HG03575 (cell line): Measurements from ENCODE around the gene PIK3R3.

Source experiments
- ATAC-seq: cut with Tn5 transposase; IDR thresholded peaks from one replicate; pipeline ENCODE4 v1.9.1; 2021; ENCODE audit not compliant: unreplicated experiment, insufficient number of reproducible peaks, low FRiP score; ENCODE audit errors: extremely low read depth

The PIK3R3 gene

DNA sequence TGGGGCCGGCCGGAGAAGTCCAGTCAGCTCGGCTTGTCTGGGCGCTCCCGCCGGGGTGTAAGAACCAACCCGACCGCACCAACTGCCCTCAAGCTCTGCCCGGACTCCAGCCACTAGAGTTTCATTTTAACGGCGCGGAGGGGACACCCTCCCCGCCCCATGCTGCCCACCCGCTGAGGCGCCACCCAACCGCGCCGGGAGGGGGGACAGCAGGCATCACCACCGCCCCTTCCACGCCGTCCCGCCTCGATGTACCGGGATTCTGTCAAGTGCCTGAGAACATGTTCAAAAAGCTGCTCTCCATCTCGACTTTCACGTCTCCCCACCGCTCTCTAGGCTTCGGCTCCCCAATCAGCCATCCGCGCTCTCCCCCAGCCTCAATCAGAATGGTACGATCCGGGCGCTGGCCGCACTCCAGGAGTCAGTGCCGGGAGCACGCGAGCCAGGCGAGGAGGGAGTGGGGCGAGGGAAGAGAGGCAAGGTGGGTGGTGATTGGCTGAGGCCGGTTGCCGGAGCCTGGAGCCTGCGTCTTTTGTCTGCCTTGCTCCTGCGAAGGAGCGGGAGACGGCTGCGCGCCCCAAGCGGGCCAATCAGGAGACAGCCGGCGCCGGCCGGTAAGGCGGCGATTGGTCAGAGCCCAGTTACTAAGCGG is at the start of gene PIK3R3:
PIK3R3 (minus strand) TSS at position 101 of the 652 bp plus-strand sequence. CDS start 677 bp downstream, outside the sequence.
- ATAC-seq: peak; percentile 50

DNA sequence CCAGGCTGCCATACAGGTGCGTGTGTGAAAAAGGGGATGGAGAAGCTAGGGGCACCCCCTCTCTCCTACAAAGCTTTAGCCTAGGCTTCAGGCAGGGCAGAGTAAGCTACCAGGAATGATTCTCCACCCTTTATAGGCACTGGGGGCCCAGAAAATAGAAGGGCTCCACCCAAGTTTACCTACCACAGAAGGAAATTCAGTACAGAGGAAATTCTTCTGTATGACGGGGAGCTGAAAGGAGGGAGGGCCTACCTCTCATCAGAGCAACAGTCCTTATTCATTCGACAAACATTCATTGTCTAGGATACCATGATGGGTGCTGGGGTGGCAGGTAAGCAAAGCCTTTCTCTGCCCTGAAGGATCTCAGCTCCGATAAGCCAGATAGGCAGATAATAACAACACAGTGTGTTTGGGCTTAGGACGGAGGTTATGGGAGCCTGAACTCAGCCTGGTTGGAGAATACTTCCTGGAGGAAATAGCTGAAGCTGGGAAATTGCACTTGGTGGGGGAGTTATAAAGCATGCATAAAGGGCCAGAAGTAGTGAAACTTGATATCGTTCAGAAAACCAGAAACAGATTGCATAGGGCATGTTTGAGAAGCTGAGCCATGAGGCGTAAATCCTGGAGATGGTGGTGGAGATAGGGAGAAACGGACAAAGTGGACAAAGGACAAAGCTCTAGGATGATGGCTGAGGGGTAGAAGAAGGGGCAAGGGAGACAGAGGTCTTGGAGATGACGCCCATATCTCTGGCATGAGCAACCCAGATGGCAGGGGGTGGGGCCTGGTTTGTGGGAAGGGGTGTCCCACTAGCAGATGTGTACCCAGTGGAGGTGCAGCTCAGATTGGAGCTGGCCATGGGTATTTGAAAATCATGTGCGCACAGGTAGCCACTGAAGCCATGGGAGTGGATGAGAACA is 49.2 kb upstream of the PIK3R3 start:
- no peak for ATAC-seq

DNA sequence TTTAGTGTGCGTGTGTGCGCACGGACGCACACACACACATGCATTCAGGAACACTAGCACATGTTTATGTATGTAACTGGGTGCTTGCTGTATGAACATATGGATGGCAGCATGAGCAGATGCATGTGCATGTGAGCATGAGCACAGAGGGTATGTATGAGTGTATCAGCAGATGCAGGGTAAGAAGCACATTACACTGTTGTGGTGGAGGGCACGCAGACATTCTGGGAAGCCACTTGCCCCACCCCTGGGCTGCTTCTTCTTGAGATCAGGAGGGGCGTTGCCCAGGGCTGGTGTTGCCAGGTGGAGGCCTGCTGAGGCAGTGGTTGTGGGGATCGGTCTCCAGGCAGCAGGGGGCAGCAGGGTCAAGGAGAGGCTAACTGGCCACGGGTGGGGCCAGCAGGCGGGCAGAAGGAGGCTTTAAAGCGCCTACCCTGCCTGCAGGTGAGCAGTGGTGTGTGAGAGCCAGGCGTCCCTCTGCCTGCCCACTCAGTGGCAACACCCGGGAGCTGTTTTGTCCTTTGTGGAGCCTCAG is 47.7 kb upstream of the PIK3R3 start:
- no peak for ATAC-seq

DNA sequence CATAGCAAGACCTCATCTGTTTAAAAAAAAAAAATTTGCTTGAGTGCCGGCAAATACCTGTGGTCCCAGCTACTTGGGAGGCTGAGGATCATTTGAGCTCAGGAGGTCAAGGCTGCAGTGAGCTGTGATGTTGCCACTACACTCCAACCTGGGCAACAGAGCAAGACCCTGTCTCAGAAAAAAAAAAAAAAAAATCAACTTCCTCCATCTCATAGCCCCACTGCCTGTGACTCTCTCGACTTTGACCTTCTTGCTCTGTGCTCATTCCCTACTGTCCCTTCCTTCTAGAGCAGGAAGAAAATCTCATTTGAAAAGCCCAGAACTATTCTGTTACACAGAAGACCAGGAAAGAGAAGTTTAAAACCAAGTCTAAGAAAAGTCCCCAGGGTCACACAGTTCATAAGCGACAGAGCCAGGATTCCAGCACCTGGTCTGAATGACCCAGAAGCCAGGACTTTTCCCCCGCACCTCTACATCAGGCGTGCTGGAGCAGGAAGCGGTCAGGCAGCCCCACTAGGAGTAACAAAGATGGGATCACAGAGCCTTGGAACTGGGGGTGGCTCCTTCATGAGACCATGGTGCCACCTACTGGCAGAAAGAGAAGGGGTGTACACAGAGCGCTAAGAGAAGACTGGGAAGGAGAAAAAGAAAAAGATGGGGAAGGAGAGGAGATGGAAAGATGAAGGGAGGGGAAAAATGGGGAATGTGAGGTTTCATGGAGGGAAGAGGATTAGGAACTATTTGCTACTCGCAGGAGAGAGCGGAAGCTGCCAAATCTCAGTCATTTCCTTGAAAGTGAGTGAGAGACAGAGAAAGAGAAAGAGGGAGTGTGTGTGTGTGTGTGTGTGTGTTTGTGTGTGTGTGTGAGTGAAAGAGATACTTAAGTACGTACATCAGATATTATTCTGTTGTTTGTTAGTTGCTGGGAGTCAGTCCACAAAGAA is 47.0 kb upstream of the PIK3R3 start:
- ATAC-seq: no peak

DNA sequence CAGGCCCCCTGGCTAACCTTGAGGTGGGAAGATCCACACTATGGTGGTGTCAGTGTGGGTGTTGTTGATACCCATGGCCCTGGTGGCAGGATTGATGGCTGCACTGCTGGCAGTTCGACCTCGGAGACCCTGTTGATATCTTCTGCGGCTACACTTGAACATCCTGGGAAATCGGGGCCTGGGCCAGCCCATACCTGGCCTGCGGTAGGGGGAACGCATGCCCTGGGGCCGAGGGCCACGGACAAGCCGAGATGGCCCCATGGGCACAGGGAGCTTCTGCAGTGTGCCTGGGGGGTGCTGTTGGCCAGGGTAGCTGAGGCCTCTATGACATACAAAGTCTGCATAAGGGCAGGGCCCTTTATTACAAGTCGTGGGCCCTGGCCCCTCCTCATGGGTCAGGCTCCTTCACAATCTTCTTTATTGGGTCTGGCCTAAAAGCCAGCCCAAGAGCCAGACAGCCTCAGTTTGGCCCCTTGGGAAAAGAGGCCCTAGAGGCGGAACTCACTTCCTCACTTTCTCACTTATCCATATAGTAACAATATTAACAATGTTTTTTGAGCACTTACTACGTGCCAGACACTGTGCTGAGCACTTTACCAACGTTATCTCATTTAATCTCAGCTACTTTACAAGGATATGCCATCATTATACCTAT is 43.9 kb upstream of the PIK3R3 start, which contains the start of gene P3R3URF:
P3R3URF (minus strand) TSS at position 278 of the 655 bp plus-strand sequence; CDS start at position 261, 17 bp downstream.
- no peak for ATAC-seq

DNA sequence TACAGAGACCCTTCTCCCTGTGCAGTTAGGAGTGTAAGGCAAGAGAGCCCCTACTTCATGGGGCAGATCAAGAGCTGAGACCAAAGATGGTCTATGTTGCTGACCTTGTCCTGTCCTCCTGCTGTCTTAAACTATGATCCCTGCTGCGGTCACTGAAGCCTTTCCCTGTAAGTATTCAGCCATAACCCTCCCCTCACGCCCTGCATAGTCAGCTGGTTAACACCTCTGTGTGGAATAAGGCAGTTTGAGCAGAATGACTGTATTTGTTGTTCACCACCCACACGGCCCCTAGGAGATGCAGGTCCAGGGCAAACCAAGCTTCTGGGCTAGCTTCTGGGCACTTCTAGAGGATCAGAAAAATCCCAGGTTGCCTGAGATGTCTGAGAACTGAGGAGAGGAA is 42.8 kb upstream of the PIK3R3 start:
- no peak for ATAC-seq

DNA sequence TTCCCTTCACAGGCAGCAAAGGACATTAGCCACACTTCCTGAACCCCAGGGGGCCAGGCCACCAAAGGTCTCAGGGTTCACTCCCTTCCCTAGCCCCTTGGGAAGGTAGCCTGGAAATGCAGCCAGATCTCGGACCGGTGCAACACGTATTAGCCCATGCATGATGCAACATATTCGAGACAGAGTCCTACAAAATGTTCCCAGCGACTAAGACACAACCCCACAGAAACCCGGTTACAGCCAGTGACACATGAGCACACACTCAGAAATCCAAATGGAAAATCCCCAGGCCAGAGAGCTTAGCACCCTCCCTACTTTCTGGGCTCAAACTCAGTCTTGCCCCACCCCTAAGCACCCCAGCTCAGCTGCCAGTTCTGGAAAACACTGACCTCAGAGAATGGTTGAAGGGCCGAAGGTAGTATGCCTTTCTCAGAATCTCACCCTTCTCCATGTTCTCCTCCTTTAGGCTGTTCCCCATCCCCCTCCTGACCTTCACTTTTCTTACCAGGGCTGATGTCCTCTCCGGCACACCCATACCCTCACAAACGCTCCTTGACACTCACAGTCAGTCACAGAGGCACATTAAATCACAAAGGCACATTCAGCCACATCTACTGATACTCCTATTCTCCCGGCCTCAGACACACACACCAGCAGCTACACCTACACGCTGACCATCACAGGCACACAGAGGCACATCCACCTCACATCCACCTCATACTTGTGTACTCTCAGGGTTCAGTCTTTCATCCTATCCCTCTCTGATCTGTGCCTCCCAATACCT is 42.2 kb upstream of the PIK3R3 start, which contains the start of gene TSPAN1:
TSPAN1 (plus strand) TSS at position 640 of the 784 bp plus-strand sequence. CDS start 6,021 bp downstream, outside the sequence.
- no peak for ATAC-seq

DNA sequence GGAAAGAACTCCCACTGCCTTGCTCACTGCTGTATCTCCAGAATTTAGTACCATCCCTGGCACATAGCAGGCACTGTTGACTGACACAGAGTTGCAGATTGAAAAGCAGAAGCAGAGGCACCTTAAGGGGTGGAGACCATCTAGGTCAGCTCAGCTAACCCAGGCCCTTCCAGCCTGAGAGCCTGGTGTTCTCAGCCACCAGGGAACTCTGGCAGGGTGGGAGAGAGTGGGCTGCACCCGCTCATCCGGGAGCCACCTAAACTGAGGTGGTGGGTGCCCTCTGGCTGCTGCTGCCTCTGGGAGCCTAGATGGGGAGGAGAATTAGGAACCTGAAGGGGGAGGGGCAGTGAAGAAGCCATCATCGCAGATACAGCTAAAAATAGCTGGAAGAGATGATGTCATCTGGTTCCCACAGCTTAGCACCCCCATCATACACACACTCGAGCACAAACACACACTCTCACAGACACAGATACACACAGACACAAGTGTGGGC is 41.0 kb upstream of the PIK3R3 start:
- no peak for ATAC-seq

DNA sequence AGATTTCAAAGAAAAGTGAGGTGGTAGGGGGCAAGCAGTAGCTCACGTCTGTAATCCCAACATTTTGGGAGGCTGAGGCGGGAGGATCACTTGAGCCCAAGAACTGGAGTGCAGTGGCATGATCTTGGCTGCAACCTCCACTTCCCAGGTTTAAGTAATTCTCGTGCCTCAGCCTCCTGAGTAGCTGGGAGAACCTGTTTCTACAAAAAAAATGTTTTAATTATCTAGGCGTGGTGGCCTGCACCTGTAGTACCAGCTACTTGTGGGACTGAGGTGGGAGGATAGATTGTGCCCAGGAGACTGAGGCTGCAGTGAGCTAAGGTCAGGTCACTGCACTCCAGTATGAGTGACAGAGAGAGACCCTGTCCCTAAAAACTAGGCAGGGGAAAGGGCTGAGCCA is 39.9 kb upstream of the PIK3R3 start:
- no peak for ATAC-seq

DNA sequence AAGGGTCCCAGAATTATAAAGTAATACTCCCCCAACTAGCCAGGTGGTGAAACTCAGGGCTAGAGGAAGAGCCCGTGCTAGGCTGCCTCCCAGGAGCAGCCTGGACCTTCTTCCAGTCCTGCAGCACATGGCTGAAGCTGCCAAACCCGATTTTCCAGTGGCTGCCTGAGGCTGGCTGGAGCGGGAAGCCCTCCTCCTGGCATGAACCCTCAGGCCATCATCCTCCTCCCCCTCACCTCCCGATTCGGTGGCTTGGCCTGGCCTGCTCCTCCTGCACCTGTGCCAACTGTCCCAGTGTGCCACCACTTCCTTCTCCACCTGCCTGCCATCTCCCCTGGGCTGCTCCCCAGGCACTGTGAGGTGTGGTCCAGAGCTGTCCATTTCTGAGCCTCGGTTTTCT is 39.4 kb upstream of the PIK3R3 start:
- ATAC-seq: no peak

DNA sequence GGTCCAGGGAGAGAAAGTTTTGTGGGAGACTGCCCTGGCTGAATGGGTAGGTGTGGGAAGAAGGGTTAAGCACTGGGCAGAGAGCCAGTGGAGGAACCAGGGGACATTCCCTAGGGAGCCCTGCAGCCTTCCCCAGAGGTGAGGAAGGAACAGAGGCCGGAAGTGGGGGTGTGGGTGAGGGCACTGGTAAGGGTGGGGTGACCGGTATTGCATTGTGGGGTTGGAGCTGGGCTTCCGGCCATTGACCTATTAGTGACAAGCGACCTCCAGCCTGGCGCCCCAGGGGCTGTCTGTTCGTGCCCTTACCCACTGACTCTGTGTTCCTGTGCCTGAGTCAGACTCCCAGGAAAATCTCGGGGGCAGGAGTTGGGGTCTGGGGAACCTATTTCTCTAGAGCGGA is 38.9 kb upstream of the PIK3R3 start:
- ATAC-seq: no peak

DNA sequence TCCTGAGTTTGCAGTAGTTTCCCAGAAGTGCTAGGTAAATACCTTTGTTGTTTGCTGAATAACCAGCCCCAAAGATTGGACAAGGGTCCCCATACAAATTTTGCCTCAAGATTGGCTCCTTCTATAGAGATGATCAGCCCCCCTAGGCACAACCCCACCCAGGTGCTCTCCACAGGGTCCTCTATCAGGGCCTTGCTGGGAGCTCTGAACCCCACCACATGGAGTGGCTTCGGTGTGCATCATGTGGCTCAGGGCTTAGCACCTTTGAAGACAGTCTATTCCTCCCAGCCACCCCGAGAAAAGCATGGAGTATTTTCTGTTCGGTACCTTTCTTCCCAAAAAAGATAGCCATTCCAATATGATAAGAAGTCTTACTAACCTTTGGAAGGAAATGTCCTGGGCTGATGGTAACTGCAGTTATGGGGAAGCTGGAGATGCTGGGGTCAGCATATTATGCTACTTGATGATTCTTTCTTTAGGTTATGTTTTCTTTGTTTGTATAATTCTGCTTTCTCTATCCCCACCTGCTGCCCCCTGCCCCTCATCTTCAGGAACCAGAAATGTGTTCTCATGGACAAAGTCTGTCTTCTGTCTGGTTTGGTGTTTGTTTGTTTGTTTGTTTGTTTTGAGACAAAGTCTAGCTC is 37.5 kb upstream of the PIK3R3 start:
- no peak for ATAC-seq

DNA sequence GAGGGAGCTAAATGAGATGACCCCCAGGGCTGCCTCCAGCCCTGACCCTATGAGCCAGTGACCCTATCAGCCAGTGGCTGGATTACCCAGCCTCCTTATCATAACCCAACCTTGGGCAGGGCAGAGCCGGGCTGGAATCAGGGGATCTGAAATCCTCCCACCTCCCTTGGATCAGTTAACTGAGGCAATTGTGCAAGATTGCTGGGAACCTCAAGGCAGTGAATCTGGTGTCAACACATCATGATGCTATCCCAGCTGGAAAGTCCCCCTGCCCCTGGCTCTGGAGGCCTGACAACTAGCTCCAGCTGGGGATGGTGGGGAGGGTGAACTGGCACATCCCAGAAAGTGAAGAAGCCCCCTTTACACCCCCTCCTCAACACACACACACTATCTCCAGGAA is 36.0 kb upstream of the PIK3R3 start:
- no peak for ATAC-seq

DNA sequence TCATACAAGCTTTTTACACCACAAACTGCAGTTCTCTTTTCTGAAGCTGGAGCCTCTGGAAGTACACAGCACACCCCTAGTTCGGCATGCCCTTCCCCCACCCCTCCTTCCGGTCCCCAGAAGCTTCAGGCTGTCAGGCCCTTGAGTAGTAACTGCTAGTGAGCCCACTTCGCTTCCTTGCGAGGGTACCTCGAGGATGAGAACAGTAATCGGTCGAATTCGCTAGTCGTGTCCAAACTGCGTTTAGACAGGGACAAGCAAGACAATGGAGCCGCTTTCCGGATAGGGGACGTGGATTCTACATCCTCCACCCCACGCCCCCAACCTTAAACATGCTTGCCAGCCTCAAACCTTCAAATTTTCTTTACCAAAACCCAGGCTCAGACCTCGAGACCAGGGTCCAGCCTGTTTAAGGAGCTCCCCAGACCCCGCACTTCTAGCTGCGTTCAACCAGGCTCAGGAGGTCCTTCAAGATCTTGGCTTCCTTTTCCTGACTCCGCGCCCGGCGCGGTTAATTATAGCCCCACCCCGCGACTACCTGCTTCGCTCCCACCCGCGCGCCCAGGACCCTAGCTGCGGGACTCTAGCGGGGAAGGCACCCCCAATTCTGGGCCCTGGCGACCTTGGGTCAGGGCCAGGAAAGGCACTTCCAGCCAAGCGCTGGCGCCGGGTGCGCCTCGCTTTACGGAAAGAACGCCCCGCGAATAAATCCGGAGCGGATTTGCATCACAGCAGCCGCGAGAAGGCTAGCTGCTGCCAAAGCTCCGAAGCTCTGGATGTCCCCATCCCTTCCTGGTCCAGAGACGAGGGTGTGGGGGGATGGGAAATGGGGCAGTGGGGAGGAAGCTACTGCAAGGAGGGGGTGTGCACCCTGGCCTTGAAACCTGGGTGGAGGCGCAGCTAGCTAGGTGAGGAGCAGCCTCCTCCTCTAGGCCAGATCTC is 34.4 kb upstream of the PIK3R3 start:
- no peak for ATAC-seq

DNA sequence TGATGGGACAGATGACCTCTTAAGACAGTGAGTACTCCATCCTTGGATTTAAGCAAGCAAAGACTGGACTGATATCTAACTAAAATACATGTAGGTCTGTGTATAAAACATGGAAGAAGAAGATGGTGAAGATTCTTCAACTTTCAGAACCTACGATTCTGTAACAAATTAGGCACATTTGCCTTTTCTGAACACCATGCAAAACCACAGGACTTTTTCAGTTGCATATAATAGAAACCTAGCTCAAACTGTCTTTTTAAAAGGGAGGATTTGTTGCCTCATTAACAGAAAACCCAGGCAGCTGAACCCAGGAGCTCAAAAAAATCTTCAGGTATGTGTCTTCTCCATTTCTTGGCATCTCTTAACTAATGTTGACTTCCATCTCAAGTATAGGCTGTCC is 27.8 kb upstream of the PIK3R3 start:
- no peak for ATAC-seq

DNA sequence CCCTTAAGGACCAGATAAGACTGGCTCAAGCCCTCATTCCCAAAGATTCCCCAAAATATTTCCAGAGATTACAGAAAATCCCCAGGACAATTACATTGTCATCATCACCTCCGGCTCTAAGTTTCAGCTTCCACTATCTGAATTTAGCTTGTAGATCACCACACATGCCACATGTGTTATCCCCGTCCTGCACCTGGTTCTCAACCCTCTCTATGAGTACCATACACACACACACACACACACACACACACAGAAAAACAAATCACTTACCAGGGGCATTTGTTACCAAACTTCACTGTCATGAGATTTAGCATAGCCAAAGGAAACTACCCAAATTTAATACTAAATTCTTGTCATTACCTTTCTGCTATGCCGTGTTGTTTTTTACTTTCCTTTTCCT is 27.1 kb upstream of the PIK3R3 start:
- ATAC-seq: no peak
